HepG2 (cell line): ENCODE data around the gene LPO. TPM values are rescaled to one million over a fixed set of nuclear protein-coding genes. Genes with fewer than 3 reads are reported as not detected.
A peak's percentile ranks its signal among the peaks of the same experiment; 100 is the strongest.

Experiments
- CAMTA2 ChIP-seq: sonication (generic); formaldehyde crosslinking; IDR thresholded peaks from 2 replicates; pipeline ENCODE4 v1.4.0; 2020; ENCODE audit warnings: mild to moderate bottlenecking, missing genetic modification reagents, borderline replicate concordance
- CHD4 ChIP-seq: fragments of 200-600 bp; sonication (generic); IDR thresholded peaks from 2 replicates; pipeline ENCODE4 v1.7.0; 2017; ENCODE audit warnings: mild to moderate bottlenecking, low read length, borderline replicate concordance
- GABPA ChIP-seq, 2 experiments: IDR thresholded peaks; 2 replicates each; pipeline ENCODE4 v1.6.1; 2011 to 2016; ENCODE audit warnings: low read depth in 2 of 2, low read length in 1 of 2, missing biosample characterization in 1 of 2, missing genetic modification characterization in 1 of 2
- HMG20A ChIP-seq: IDR thresholded peaks from 2 replicates; pipeline ENCODE4 v1.6.1; 2016; ENCODE audit warnings: borderline replicate concordance
- HNF4G ChIP-seq, 2 experiments: sonication (generic) in 1 of 2; formaldehyde crosslinking in 1 of 2; IDR thresholded peaks; 2 replicates each; pipeline versions ENCODE4 v1.4.0 to v1.6.1; 2011 to 2020; ENCODE audit warnings: borderline replicate concordance in 2 of 2, low read depth in 2 of 2, mild to moderate bottlenecking in 2 of 2, low read length in 1 of 2, missing genetic modification reagents in 1 of 2, moderate library complexity in 1 of 2
- KLF15 ChIP-seq: sonication (generic); formaldehyde crosslinking; IDR thresholded peaks from 2 replicates; pipeline ENCODE4 v1.8.1; 2023; ENCODE audit warnings: borderline replicate concordance, mild to moderate bottlenecking, inconsistent platforms, missing genetic modification reagents, mixed read lengths
- MXD3 ChIP-seq: IDR thresholded peaks from 2 replicates; pipeline ENCODE4 v1.6.1; 2016; ENCODE audit warnings: mild to moderate bottlenecking, missing biosample characterization, missing genetic modification reagents
- REXO4 ChIP-seq: sonication (generic); formaldehyde crosslinking; IDR thresholded peaks from 2 replicates; pipeline ENCODE4 v1.8.0; 2022; ENCODE audit warnings: missing genetic modification reagents, mild to moderate bottlenecking, borderline replicate concordance
- RXRB ChIP-seq: IDR thresholded peaks from 2 replicates; pipeline ENCODE4 v1.6.1; 2016; ENCODE audit warnings: borderline replicate concordance, missing genetic modification reagents, missing compliant biosample characterization
- SP4 ChIP-seq: sonication (generic); formaldehyde crosslinking; IDR thresholded peaks from 2 replicates; pipeline ENCODE4 v1.8.1; 2023; ENCODE audit warnings: mild to moderate bottlenecking, missing genetic modification reagents
- TGIF2 ChIP-seq: IDR thresholded peaks from 2 replicates; pipeline ENCODE4 v1.6.1; 2016; ENCODE audit warnings: control low read depth, missing compliant biosample characterization
- ZBTB44 ChIP-seq: sonication (generic); formaldehyde crosslinking; IDR thresholded peaks from 2 replicates; pipeline ENCODE4 v1.4.0; 2020; ENCODE audit warnings: missing genetic modification reagents
- ZNF616 ChIP-seq: sonication (generic); formaldehyde crosslinking; IDR thresholded peaks from 2 replicates; pipeline ENCODE4 v1.5.0; 2020; ENCODE audit warnings: low read depth, mild to moderate bottlenecking, missing genetic modification reagents
- ZNF619 ChIP-seq: sonication (generic); formaldehyde crosslinking; IDR thresholded peaks from 2 replicates; pipeline ENCODE4 v1.4.0; 2020; ENCODE audit warnings: mild to moderate bottlenecking, missing genetic modification reagents
- ZNF710 ChIP-seq: sonication (generic); formaldehyde crosslinking; IDR thresholded peaks from 2 replicates; pipeline ENCODE4 v1.5.0; 2020; ENCODE audit warnings: mild to moderate bottlenecking, missing genetic modification reagents, borderline replicate concordance
- ZNF768 ChIP-seq: sonication (generic); formaldehyde crosslinking; IDR thresholded peaks from 2 replicates; pipeline ENCODE4 v1.4.0; 2020; ENCODE audit warnings: missing genetic modification reagents
- polyA plus RNA-seq, 8 experiments: library from polyadenylated mRNA; depleted of rRNA in 3 of 8; stranded (reverse) in 7 of 8; unstranded in 1 of 8; fragments of >200 nt; fragmentation: Illumina TruSeq in 4 of 8; extraction: Trizol in 4 of 8; gene quantifications; 2 replicates each; pipeline versions ENCODE4 v1.2.1 to v1.2.3, GENCODE V29; 2011 to 2016; ENCODE audit warnings: low read depth in 4 of 8, missing spikeins in 1 of 8, mixed read lengths in 1 of 8; ENCODE audit not compliant: insufficient read depth in 1 of 8
- total RNA-seq, 5 experiments: library from RNA; depleted of rRNA; stranded (reverse); fragments of >200 nt; fragmentation: Illumina TruSeq; extraction: Trizol; gene quantifications; 2 replicates each; pipeline ENCODE4 v1.2.3, GENCODE V29; 2016; ENCODE audit warnings: low read depth in 1 of 5
- TF ChIP-seq, protein P1 (sequence below): IDR thresholded peaks from 2 replicates; pipeline ENCODE4 v1.4.0; 2020; ENCODE audit warnings: mild to moderate bottlenecking, missing genetic modification reagents
- TF ChIP-seq, protein P2 (sequence below): sonication (generic); formaldehyde crosslinking; IDR thresholded peaks from 2 replicates; pipeline ENCODE4 v1.9.0; 2021; ENCODE audit warnings: missing genetic modification reagents, borderline replicate concordance

The LPO gene
- total and polyA plus RNA-seq, 2 of the 13 experiments (the other 11 are each of a cell fraction or from before 2014, with no cell fraction given) = not detected

GRCh38 chr17:58249270-58250133, 11.1 kb downstream of the LPO start (continued):
- TF ChIP-seq, protein P1, sequence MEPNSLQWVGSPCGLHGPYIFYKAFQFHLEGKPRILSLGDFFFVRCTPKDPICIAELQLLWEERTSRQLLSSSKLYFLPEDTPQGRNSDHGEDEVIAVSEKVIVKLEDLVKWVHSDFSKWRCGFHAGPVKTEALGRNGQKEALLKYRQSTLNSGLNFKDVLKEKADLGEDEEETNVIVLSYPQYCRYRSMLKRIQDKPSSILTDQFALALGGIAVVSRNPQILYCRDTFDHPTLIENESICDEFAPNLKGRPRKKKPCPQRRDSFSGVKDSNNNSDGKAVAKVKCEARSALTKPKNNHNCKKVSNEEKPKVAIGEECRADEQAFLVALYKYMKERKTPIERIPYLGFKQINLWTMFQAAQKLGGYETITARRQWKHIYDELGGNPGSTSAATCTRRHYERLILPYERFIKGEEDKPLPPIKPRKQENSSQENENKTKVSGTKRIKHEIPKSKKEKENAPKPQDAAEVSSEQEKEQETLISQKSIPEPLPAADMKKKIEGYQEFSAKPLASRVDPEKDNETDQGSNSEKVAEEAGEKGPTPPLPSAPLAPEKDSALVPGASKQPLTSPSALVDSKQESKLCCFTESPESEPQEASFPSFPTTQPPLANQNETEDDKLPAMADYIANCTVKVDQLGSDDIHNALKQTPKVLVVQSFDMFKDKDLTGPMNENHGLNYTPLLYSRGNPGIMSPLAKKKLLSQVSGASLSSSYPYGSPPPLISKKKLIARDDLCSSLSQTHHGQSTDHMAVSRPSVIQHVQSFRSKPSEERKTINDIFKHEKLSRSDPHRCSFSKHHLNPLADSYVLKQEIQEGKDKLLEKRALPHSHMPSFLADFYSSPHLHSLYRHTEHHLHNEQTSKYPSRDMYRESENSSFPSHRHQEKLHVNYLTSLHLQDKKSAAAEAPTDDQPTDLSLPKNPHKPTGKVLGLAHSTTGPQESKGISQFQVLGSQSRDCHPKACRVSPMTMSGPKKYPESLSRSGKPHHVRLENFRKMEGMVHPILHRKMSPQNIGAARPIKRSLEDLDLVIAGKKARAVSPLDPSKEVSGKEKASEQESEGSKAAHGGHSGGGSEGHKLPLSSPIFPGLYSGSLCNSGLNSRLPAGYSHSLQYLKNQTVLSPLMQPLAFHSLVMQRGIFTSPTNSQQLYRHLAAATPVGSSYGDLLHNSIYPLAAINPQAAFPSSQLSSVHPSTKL (CRISPR knock-in tag) = peak; percentile 67
- TF ChIP-seq HMG20A (CRISPR knock-in tag) = no peak
- TF ChIP-seq REXO4 (CRISPR knock-in tag) = peak; percentile 78; the same call in 1 of the 2 replicates
- no peak for TF ChIP-seq SP4 (CRISPR knock-in tag)
- TF ChIP-seq, protein P2, sequence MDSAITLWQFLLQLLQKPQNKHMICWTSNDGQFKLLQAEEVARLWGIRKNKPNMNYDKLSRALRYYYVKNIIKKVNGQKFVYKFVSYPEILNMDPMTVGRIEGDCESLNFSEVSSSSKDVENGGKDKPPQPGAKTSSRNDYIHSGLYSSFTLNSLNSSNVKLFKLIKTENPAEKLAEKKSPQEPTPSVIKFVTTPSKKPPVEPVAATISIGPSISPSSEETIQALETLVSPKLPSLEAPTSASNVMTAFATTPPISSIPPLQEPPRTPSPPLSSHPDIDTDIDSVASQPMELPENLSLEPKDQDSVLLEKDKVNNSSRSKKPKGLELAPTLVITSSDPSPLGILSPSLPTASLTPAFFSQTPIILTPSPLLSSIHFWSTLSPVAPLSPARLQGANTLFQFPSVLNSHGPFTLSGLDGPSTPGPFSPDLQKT (CRISPR knock-in tag) = no peak
- peak; percentile 95 for TF ChIP-seq MXD3 (CRISPR knock-in tag)
- TF ChIP-seq RXRB (CRISPR knock-in tag) = peak; percentile 44; the same call in 1 of the 2 replicates
- TF ChIP-seq ZNF616 = peak; percentile 74; the same call in 1 of the 2 replicates
- TF ChIP-seq CAMTA2 (CRISPR knock-in tag) = peak; percentile 69; the same call in 1 of the 2 replicates
- TF ChIP-seq ZBTB44 (CRISPR knock-in tag) = 0 out of 2 replicates have a peak, but pooled peaks have one; percentile 60
- TF ChIP-seq HNF4G (IDR thresholded peaks at IDR 0.05; ENCODE audit: borderline replicate concordance, low read depth, low read length) = no peak
- TF ChIP-seq HNF4G (CRISPR knock-in tag; IDR thresholded peaks at IDR 0.05; ENCODE audit: borderline replicate concordance, low read depth) = no peak
- no peak; the same call in 1 of the 2 replicates for TF ChIP-seq TGIF2 (CRISPR knock-in tag)
- TF ChIP-seq ZNF710 (CRISPR knock-in tag) = no peak; the same call in 1 of the 2 replicates
- TF ChIP-seq CHD4 = no peak
- peak; percentile 73; the same call in 1 of the 2 replicates for TF ChIP-seq ZNF768 (CRISPR knock-in tag)
- TF ChIP-seq GABPA (IDR thresholded peaks at IDR 0.05; ENCODE audit: low read depth, low read length) = no peak
- no peak for TF ChIP-seq GABPA (CRISPR knock-in tag; IDR thresholded peaks at IDR 0.05; ENCODE audit: low read depth)
- TF ChIP-seq ZNF619 = peak; percentile 76; the same call in 1 of the 2 replicates
- peak; percentile 96 for TF ChIP-seq KLF15 (CRISPR knock-in tag)
